ENCODE results near the gene PRPS1. TPM values are rescaled to one million over a fixed set of nuclear protein-coding genes. Genes with fewer than 3 reads are reported as not detected.

PRPS1 gene
- total RNA-seq, 4 donors from 2014 or later: 8.2 to 17.5 (median 14.5) TPM

GRCh38 chrX:107676559-107677378, 48.5 kb downstream of the PRPS1 start:
- Histone ChIP-seq H3K9me3 (no peaks in the 10 kb centered on the region), H3K27me3 (no peaks in the 10 kb centered on the region), H3K4me1 (peaks cover 49% of the 10 kb centered on the region), H3K36me3 (no peaks in the 10 kb centered on the region), H3K4me3 (peak overlapping the region; percentile 56), H3K27ac (peak overlapping the region; percentile 99)
- peak; percentile 91 to 92 for DNase-seq (ENCODE audit: low spot score in 2 of 2)
- TF ChIP-seq, protein P1, sequence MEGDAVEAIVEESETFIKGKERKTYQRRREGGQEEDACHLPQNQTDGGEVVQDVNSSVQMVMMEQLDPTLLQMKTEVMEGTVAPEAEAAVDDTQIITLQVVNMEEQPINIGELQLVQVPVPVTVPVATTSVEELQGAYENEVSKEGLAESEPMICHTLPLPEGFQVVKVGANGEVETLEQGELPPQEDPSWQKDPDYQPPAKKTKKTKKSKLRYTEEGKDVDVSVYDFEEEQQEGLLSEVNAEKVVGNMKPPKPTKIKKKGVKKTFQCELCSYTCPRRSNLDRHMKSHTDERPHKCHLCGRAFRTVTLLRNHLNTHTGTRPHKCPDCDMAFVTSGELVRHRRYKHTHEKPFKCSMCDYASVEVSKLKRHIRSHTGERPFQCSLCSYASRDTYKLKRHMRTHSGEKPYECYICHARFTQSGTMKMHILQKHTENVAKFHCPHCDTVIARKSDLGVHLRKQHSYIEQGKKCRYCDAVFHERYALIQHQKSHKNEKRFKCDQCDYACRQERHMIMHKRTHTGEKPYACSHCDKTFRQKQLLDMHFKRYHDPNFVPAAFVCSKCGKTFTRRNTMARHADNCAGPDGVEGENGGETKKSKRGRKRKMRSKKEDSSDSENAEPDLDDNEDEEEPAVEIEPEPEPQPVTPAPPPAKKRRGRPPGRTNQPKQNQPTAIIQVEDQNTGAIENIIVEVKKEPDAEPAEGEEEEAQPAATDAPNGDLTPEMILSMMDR (IDR thresholded peaks at IDR 0.05): no peak
- peak; percentile 93 for TF ChIP-seq EP300 (IDR thresholded peaks at IDR 0.05)
- TF ChIP-seq POLR2A (IDR thresholded peaks at IDR 0.05): peak in 1 of 2 donors; percentile 66
- TF ChIP-seq POLR2AphosphoS5 (IDR thresholded peaks at IDR 0.05): peak in 2 of 3 donors; percentile 64 to 84
- WGBS: 27% methylated on average over 29 of the region's 30 CpGs

DNA sequence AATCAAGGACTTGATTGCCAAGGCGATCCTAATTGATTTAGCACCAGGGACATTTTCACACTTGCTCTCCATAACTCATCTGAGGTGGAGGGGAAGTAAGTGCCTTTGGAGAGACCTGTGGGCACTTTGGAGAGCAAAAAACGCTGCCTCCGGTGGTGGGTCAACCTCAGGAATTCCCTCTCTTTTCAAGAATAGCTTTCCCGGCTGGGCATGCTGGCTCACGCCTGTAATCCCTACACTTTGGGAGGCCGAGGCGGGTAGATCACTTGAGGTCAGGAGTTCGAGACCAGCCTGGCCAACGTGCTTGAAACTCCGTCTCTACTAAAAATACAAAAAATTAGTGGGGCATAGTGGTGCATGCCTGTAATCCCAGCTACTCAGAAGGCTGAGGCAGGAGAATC, 49.2 kb downstream of the PRPS1 start:
- Histone ChIP-seq H3K4me3 (peak overlapping the region; percentile 56), H3K9me3 (no peaks in the 10 kb centered on the region), H3K27ac (peak overlapping the region; percentile 99), H3K4me1 (peaks cover 56% of the 10 kb centered on the region), H3K36me3 (no peaks in the 10 kb centered on the region), H3K27me3 (no peaks in the 10 kb centered on the region)
- TF ChIP-seq, protein P1 (IDR thresholded peaks at IDR 0.05): no peak
- TF ChIP-seq POLR2A (IDR thresholded peaks at IDR 0.05) (no peak), POLR2AphosphoS5 (IDR thresholded peaks at IDR 0.05) (no peak), EP300 (IDR thresholded peaks at IDR 0.05) (no peak)
- no peak for DNase-seq (ENCODE audit: low spot score in 2 of 2)
- WGBS: 30% methylated on average over 10 of the region's 10 CpGs

DNA sequence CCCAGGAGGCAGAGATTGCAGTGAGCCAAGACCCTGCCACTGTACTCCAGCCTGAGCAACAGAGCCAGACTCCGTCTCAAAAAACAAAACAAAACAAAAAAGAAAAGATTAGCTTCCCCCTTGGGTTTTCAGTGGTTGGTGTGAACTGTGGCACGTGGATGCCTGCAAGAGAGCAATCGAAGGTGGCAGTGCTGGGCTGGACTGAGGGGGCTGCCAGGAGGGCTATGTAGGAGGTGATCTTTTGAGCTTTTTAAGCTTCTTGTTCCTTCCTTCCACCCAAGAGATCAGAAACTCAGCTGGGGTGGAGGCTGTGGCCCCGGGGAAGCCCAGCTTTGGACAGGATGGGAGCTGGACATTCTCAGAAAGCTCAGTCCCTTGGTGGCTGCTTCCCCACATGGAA, 49.6 kb downstream of the PRPS1 start:
- no peak for DNase-seq (ENCODE audit: low spot score in 2 of 2)
- Histone ChIP-seq H3K36me3 (no peaks in the 10 kb centered on the region), H3K9me3 (no peaks in the 10 kb centered on the region), H3K27ac (peak overlapping the region; percentile 99), H3K27me3 (no peaks in the 10 kb centered on the region), H3K4me1 (peaks cover 60% of the 10 kb centered on the region), H3K4me3 (no peak overlapping the region)
- no peak for TF ChIP-seq POLR2A (IDR thresholded peaks at IDR 0.05)
- WGBS: 53% methylated on average over 4 of the region's 4 CpGs

DNA sequence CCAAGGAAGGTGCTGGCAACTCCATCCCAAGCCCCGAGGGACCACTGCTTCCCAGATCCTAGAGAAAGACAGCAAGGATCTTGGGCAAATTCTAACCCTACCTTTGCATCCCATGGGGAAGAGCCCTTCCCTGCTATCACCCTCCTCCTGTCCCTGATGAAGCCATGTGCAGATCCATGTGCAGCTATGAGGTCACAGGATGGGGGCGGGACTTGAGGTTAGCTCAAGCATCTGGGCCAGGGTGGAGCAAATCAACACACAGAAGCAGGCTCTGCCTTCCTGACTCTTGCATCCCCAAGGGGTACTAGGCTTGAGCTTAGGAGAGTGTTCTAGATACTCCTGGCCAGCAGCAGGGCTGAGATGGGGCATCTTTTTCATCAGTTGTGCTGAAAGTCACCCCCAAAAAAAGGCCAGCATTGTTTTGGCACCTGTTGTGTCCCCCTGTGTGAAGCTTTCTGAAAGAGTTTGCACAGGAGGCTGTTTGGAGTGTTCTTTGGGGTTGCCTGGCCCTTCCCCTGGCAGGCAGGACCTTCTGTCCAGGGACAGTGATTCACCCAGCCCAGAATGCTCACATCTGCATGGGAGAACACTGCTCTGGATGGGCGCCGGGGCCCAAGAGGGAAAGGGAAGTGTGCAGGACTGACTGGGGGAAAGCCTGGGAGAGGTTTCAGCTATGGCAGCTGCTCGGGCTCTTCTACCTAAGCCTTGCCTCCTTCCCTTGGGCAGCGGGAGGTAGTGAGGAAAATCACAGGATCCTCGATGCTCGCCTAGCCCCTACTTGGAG, 50.8 kb downstream of the PRPS1 start:
- DNase-seq (ENCODE audit: low spot score in 2 of 2): peak; percentile 90 to 92
- TF ChIP-seq EP300 (IDR thresholded peaks at IDR 0.05) (no peak), POLR2A (IDR thresholded peaks at IDR 0.05) (no peak), POLR2AphosphoS5 (IDR thresholded peaks at IDR 0.05) (peak in 1 of 3 donors; percentile 38)
- TF ChIP-seq, protein P1 (IDR thresholded peaks at IDR 0.05): no peak
- H3K27me3 ChIP-seq: no peaks in the 10 kb centered on the region
- WGBS: 83% methylated on average over 7 of the region's 8 CpGs
- no peaks in the 10 kb centered on the region for H3K36me3 ChIP-seq
- H3K4me1 ChIP-seq: peaks cover 62% of the 10 kb centered on the region
- H3K9me3 ChIP-seq: no peaks in the 10 kb centered on the region
- peak overlapping the region; percentile 99 for H3K27ac ChIP-seq
- H3K4me3 ChIP-seq: no peak overlapping the region

DNA sequence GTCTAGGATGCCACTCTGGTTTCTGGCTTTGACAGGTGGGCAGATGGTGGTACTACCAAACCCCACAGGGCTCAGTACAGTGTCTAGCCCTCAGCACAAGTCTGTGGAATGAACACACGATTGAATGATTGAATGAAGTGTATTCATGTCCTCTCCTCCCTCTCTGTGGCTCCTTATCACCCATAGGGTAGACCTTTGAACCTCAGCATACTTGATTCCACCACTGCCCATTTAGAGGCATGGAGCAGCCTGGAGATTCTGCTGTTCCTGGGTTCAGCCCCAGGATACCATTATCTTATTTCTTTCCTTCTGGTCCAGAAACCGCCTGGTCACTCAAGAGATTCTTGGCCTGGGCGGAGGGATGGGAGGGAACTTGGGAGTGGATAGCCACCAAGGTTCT, 53.9 kb downstream of the PRPS1 start:
- DNase-seq (ENCODE audit: low spot score in 2 of 2): peak in 1 of 2 donors; percentile 13
- H3K9me3 ChIP-seq: no peaks in the 10 kb centered on the region
- TF ChIP-seq EP300 (IDR thresholded peaks at IDR 0.05) (no peak), POLR2A (IDR thresholded peaks at IDR 0.05) (no peak), POLR2AphosphoS5 (IDR thresholded peaks at IDR 0.05) (no peak)
- TF ChIP-seq, protein P1 (IDR thresholded peaks at IDR 0.05): no peak
- H3K36me3 ChIP-seq: no peaks in the 10 kb centered on the region
- peaks cover 64% of the 10 kb centered on the region for H3K4me1 ChIP-seq
- 84% methylated on average over 3 of the region's 3 CpGs for WGBS
- H3K27ac ChIP-seq: peak overlapping the region; percentile 75
- H3K4me3 ChIP-seq: no peak overlapping the region
- no peaks in the 10 kb centered on the region for H3K27me3 ChIP-seq

All from suprapubic skin (tissue), 4 donors.